DOHH2 (cell line): Measurements from ENCODE around the gene BRIP1.

Experiments
- H3F3A ChIP-seq: fragments of 200-600 bp; sonication (generic), shearing (Covaris generic); 2 replicates; pipeline ENCODE4 v1.6.0; 2016; ENCODE audit warnings: antibody characterized with exemption, mild to moderate bottlenecking; ENCODE audit not compliant: control insufficient read depth, insufficient read depth
- H3K27ac ChIP-seq: fragments of 200-600 bp; sonication (generic); 2 replicates; pipeline ENCODE4 v1.5.1; 2014; ENCODE audit warnings: low read depth, mild to moderate bottlenecking, low read length, moderate library complexity
- H3K27me3 ChIP-seq: fragments of 200-600 bp; sonication (generic); 2 replicates; pipeline ENCODE4 v1.6.1; 2014; ENCODE audit warnings: mild to moderate bottlenecking, low read length, mixed read lengths; ENCODE audit not compliant: control insufficient read depth
- H3K36me3 ChIP-seq: fragments of 200-600 bp; sonication (generic); 2 replicates; pipeline ENCODE4 v1.6.1; 2014; ENCODE audit warnings: mild to moderate bottlenecking, low read length, moderate library complexity, mixed read lengths; ENCODE audit not compliant: control insufficient read depth
- H3K4me1 ChIP-seq: fragments of 200-600 bp; sonication (generic); 2 replicates; pipeline ENCODE4 v1.6.1; 2014; ENCODE audit warnings: mild to moderate bottlenecking, low read length, mixed read lengths; ENCODE audit not compliant: control insufficient read depth
- H3K4me2 ChIP-seq: fragments of 200-600 bp; sonication (generic); 2 replicates; pipeline ENCODE4 v1.6.0; 2014; ENCODE audit warnings: mild to moderate bottlenecking, low read length, moderate library complexity
- H3K4me3 ChIP-seq: fragments of 200-600 bp; sonication (generic); 2 replicates; pipeline ENCODE4 v1.5.1; 2014; ENCODE audit warnings: mild to moderate bottlenecking, low read length, mixed read lengths
- H3K79me2 ChIP-seq: fragments of 200-600 bp; sonication (generic); 2 replicates; pipeline ENCODE4 v1.6.1; 2014; ENCODE audit warnings: mild to moderate bottlenecking, low read length, mixed read lengths; ENCODE audit not compliant: control insufficient read depth
- H3K9me2 ChIP-seq: fragments of 200-600 bp; sonication (generic); replicated peaks from 2 replicates; pipeline ENCODE4 v1.6.1; 2014; ENCODE audit warnings: mild to moderate bottlenecking, low read length, mixed read lengths; ENCODE audit not compliant: control insufficient read depth
- H3K9me3 ChIP-seq: fragments of 200-600 bp; sonication (generic); 2 replicates; pipeline ENCODE4 v1.6.1; 2014; ENCODE audit warnings: antibody characterized with exemption, low read length, mixed read lengths; ENCODE audit not compliant: control insufficient read depth, insufficient read depth
- H4K20me1 ChIP-seq: fragments of 200-600 bp; sonication (generic); 2 replicates; pipeline ENCODE4 v1.6.0; 2014; ENCODE audit warnings: low read depth, mild to moderate bottlenecking, antibody characterized with exemption, low read length, moderate library complexity; ENCODE audit not compliant: control insufficient read depth, insufficient read depth
- CTCF ChIP-seq: fragments of 200-600 bp; sonication (generic); IDR thresholded peaks from one replicate; pipeline ENCODE4 v1.5.1; 2014; ENCODE audit warnings: antibody characterized with exemption, mild to moderate bottlenecking, low read depth, low read length; ENCODE audit not compliant: poor library complexity, severe bottlenecking
- EZH2phosphoT487 ChIP-seq: fragments of 200-600 bp; sonication (generic); IDR thresholded peaks from 2 replicates; pipeline ENCODE4 v1.6.1; 2017; ENCODE audit warnings: borderline replicate concordance, mild to moderate bottlenecking, antibody characterized with exemption, low read length, moderate library complexity, mixed read lengths

The BRIP1 gene

GRCh38 chr17:61695779-61696337, 167.5 kb downstream of the BRIP1 start:
- H3K4me3 ChIP-seq: no peak overlapping the region

GRCh38 chr17:61694095-61694494, 169.2 kb downstream of the BRIP1 start:
- Histone ChIP-seq H3K4me2 (no peak overlapping the region), H3K27ac (no peak overlapping the region), H3K79me2 (no peaks in the 10 kb centered on the region), H3K27me3 (no peaks in the 10 kb centered on the region), H3K9me3 (no peaks in the 10 kb centered on the region), H3K9me2 (no peaks in the 10 kb centered on the region), H4K20me1 (no peaks in the 10 kb centered on the region), H3K4me3 (no peak overlapping the region), H3K4me1 (no peaks in the 10 kb centered on the region), H3F3A (0 out of 2 replicates have a peak, but pooled peaks cover 7% of the 10 kb centered on the region), H3K36me3 (peaks cover 44% of the 10 kb centered on the region)
- TF ChIP-seq EZH2phosphoT487 (no peak), CTCF (no peak)

More at GRCh38 chr17:61695779-61696337, 167.5 kb downstream of the BRIP1 start:
- H3F3A ChIP-seq: 0 out of 2 replicates have a peak, but pooled peaks cover 7% of the 10 kb centered on the region
- no peak overlapping the region for H3K27ac ChIP-seq
- H3K9me2 ChIP-seq: no peaks in the 10 kb centered on the region
- peaks cover 14% of the 10 kb centered on the region for H3K9me3 ChIP-seq
- no peak overlapping the region for H3K4me2 ChIP-seq
- H3K36me3 ChIP-seq: peaks cover 43% of the 10 kb centered on the region
- H3K79me2 ChIP-seq: no peaks in the 10 kb centered on the region
- TF ChIP-seq CTCF (no peak), EZH2phosphoT487 (no peak)
- no peaks in the 10 kb centered on the region for H3K27me3 ChIP-seq
- H4K20me1 ChIP-seq: no peaks in the 10 kb centered on the region
- no peaks in the 10 kb centered on the region for H3K4me1 ChIP-seq

GRCh38 chr17:61689610-61690180, 173.6 kb downstream of the BRIP1 start:
- Histone ChIP-seq H3K9me2 (no peaks in the 10 kb centered on the region), H3F3A (0 out of 2 replicates have a peak, but pooled peaks cover 7% of the 10 kb centered on the region), H3K36me3 (peaks cover 61% of the 10 kb centered on the region), H3K27ac (no peak overlapping the region), H3K79me2 (no peaks in the 10 kb centered on the region), H3K27me3 (no peaks in the 10 kb centered on the region), H3K9me3 (no peaks in the 10 kb centered on the region), H3K4me2 (no peak overlapping the region), H3K4me3 (no peak overlapping the region), H3K4me1 (no peaks in the 10 kb centered on the region), H4K20me1 (no peaks in the 10 kb centered on the region)
- no peak for TF ChIP-seq CTCF
- no peak for TF ChIP-seq EZH2phosphoT487
